ENCODE measurements around the gene CCDC87. TPM values are rescaled to one million over a fixed set of nuclear protein-coding genes. Genes with fewer than 3 reads are reported as not detected.

Gene CCDC87
- total and polyA plus RNA-seq, 2 donors (not counting 3 experiments of a cell fraction or from before 2014, with no cell fraction given): 0.06 to 0.22 TPM

Small RNA genes lying within 50 kb of the gene (small RNA-seq; reads per million reads assigned to genes)
- gene RNU4-39P (ENCODE audit: insufficient read depth, insufficient read length, low read depth, low replicate concordance): not detected

Other genes with a start within 250 kb of the CCDC87 start
- gene BRMS1, start 248.0 kb downstream of the CCDC87 start, total RNA-seq: 51.1 and 53.1 TPM in 2 replicates
- 43.8 and 51.4 TPM in 2 replicates for gene BRMS1, start 248.0 kb downstream of the CCDC87 start, polyA plus RNA-seq
- 21.2 and 22.7 TPM in 2 replicates for gene B4GAT1, start 245.4 kb downstream of the CCDC87 start, total RNA-seq
- 21.6 and 23.7 TPM in 2 replicates for gene B4GAT1, start 245.4 kb downstream of the CCDC87 start, polyA plus RNA-seq
- gene SLC29A2, start 221.3 kb downstream of the CCDC87 start, total RNA-seq: 4.8 and 5.2 TPM in 2 replicates
- gene SLC29A2, start 221.3 kb downstream of the CCDC87 start, polyA plus RNA-seq: 2.4 TPM in 2 replicates
- gene NPAS4, start 172.0 kb downstream of the CCDC87 start, total RNA-seq: not detected in 2 replicates
- gene NPAS4, start 172.0 kb downstream of the CCDC87 start, polyA plus RNA-seq: not detected in 2 replicates
- 69.1 and 72.1 TPM in 2 replicates for gene MRPL11, start 154.2 kb downstream of the CCDC87 start, total RNA-seq
- gene MRPL11, start 154.2 kb downstream of the CCDC87 start, polyA plus RNA-seq: 52.2 and 54.9 TPM in 2 replicates
- 2.9 and 5.5 TPM in 2 replicates for gene PELI3, start 126.2 kb downstream of the CCDC87 start, total RNA-seq
- 2.8 and 3.0 TPM in 2 replicates for gene PELI3, start 126.2 kb downstream of the CCDC87 start, polyA plus RNA-seq
- gene DPP3, start 112.6 kb downstream of the CCDC87 start, total RNA-seq: 46.4 and 56.0 TPM in 2 replicates
- 50.4 and 55.8 TPM in 2 replicates for gene DPP3, start 112.6 kb downstream of the CCDC87 start, polyA plus RNA-seq
- 29.5 and 32.9 TPM in 2 replicates for gene BBS1, start 82.4 kb downstream of the CCDC87 start, total RNA-seq
- gene BBS1, start 82.4 kb downstream of the CCDC87 start, polyA plus RNA-seq: 27.7 and 29.2 TPM in 2 replicates
- gene ZDHHC24, start 47.0 kb downstream of the CCDC87 start, total RNA-seq: 18.3 and 20.1 TPM in 2 replicates
- gene ZDHHC24, start 47.0 kb downstream of the CCDC87 start, polyA plus RNA-seq: 21.1 and 27.6 TPM in 2 replicates
- gene ACTN3, start 46.2 kb downstream of the CCDC87 start, total RNA-seq: 0.18 TPM in 1 of 2 replicates, not detected in the other
- 0.10 and 0.17 TPM in 2 replicates for gene ACTN3, start 46.2 kb downstream of the CCDC87 start, polyA plus RNA-seq
- 11.0 and 14.4 TPM in 2 replicates for gene CTSF, start 24.5 kb downstream of the CCDC87 start, total RNA-seq
- gene CTSF, start 24.5 kb downstream of the CCDC87 start, polyA plus RNA-seq: 27.7 and 30.7 TPM in 2 replicates
- 37.2 and 38.7 TPM in 2 replicates for gene CCS, start 122 bp upstream of the CCDC87 start, total RNA-seq
- 39.0 and 41.6 TPM in 2 replicates for gene CCS, start 122 bp upstream of the CCDC87 start, polyA plus RNA-seq
- gene RBM14, start 23.6 kb upstream of the CCDC87 start, total RNA-seq: 95.9 and 104 TPM in 2 replicates
- gene RBM14, start 23.6 kb upstream of the CCDC87 start, polyA plus RNA-seq: 44.0 and 49.6 TPM in 2 replicates
- gene RBM4, start 45.6 kb upstream of the CCDC87 start, total RNA-seq: 148 and 153 TPM in 2 replicates
- gene RBM4, start 45.6 kb upstream of the CCDC87 start, polyA plus RNA-seq: 345 and 361 TPM in 2 replicates
- 19.4 and 22.2 TPM in 2 replicates for gene RBM4B, start 84.8 kb upstream of the CCDC87 start, total RNA-seq
- gene RBM4B, start 84.8 kb upstream of the CCDC87 start, polyA plus RNA-seq: 25.4 and 31.2 TPM in 2 replicates
- gene SPTBN2, start 136.2 kb upstream of the CCDC87 start, total RNA-seq: 18.7 and 19.8 TPM in 2 replicates
- gene SPTBN2, start 136.2 kb upstream of the CCDC87 start, polyA plus RNA-seq: 3.8 and 3.9 TPM in 2 replicates